ENCODE data around the gene ATP6V1B1.

DNA sequence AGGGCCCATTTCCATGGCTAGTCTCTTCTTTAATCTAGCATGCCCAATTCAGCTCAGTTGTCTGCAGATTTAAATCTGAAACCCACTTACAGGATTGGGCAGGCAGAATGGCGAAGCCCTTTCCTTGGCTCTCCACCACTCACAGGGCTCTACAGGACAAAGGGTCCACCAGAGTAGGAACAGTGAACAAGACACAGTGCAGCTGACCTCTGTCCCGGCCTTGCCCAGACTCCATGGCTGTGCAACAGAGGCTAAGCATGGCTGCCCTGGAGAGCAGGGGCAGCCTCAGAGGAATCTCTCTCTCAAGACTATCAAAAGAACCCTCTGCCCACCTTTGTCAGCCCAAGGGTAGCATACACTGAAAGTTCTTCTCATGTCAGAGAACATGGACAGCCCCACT, 9.7 kb upstream of the ATP6V1B1 start:
- TF ChIP-seq, protein P1, sequence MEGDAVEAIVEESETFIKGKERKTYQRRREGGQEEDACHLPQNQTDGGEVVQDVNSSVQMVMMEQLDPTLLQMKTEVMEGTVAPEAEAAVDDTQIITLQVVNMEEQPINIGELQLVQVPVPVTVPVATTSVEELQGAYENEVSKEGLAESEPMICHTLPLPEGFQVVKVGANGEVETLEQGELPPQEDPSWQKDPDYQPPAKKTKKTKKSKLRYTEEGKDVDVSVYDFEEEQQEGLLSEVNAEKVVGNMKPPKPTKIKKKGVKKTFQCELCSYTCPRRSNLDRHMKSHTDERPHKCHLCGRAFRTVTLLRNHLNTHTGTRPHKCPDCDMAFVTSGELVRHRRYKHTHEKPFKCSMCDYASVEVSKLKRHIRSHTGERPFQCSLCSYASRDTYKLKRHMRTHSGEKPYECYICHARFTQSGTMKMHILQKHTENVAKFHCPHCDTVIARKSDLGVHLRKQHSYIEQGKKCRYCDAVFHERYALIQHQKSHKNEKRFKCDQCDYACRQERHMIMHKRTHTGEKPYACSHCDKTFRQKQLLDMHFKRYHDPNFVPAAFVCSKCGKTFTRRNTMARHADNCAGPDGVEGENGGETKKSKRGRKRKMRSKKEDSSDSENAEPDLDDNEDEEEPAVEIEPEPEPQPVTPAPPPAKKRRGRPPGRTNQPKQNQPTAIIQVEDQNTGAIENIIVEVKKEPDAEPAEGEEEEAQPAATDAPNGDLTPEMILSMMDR (IDR thresholded peaks at IDR 0.05; ENCODE audit: low read length), result no peak
- TF ChIP-seq EZH2 (IDR thresholded peaks at IDR 0.05; ENCODE audit: borderline replicate concordance, low read length), result no peak

Measured in OCI-LY1 (cell line).